WTC11 (cell line): ENCODE results near the gene RIOK1. TPM values are rescaled to one million over a fixed set of nuclear protein-coding genes. Genes with fewer than 3 reads are reported as not detected.
"Not testable (repeated sequence)": the region's sequence is repeated elsewhere in the genome, so short reads cannot be mapped to it uniquely, and the experiment has no call there.

ENCODE experiments used
- ATAC-seq: fragments of 200-7000 bp; cut with Tn5 transposase; 2 replicates; pipeline ENCODE4 v1.10.0; 2021; ENCODE audit warnings: mild to moderate bottlenecking, moderate library complexity
- CTCF ChIA-PET: fragments of 300-600 bp; sonication (Branson Sonifier 250); formaldehyde crosslinking; loops from one replicate; lab custom pipeline; 2021; ENCODE audit warnings: antibody characterized with exemption; lab: Charles Lee
- POLR2A ChIA-PET: fragments of 350-600 bp; sonication (Branson Sonifier 250); formaldehyde crosslinking; loops from one replicate; lab custom pipeline; 2021; ENCODE audit warnings: antibody characterized with exemption; lab: Charles Lee
- DNase-seq: peaks from one replicate; pipeline ENCODE4 v3.0.0; 2021; ENCODE audit warnings: low spot score
- H3K27ac Mint-ChIP-seq: 2 replicates; pipeline ENCODE4 v1.8.0; 2021; ENCODE audit warnings: mixed read lengths
- H3K27me3 Mint-ChIP-seq: 2 replicates; pipeline ENCODE4 v1.8.0; 2021; ENCODE audit warnings: low read depth, mild to moderate bottlenecking, moderate library complexity, mixed read lengths
- H3K36me3 Mint-ChIP-seq: 2 replicates; pipeline ENCODE4 v1.8.0; 2021; ENCODE audit warnings: mixed read lengths
- H3K4me1 Mint-ChIP-seq: 2 replicates; pipeline ENCODE4 v1.8.0; 2022; ENCODE audit warnings: mixed read lengths
- H3K4me3 Mint-ChIP-seq: 2 replicates; pipeline ENCODE4 v1.8.0; 2021; ENCODE audit warnings: mild to moderate bottlenecking, moderate library complexity, mixed read lengths
- H3K9me3 Mint-ChIP-seq: 2 replicates; pipeline ENCODE4 v1.8.0; 2021; ENCODE audit warnings: mixed read lengths
- CREB1 ChIP-seq: sonication (generic); formaldehyde crosslinking; IDR thresholded peaks from 2 replicates; pipeline ENCODE4 v1.8.0; 2023; ENCODE audit warnings: mild to moderate bottlenecking, missing genetic modification reagents
- ELF4 ChIP-seq: sonication (generic); formaldehyde crosslinking; IDR thresholded peaks from 2 replicates; pipeline ENCODE4 v1.8.1; 2022; ENCODE audit warnings: low read depth, mild to moderate bottlenecking, moderate library complexity, missing genetic modification reagents
- FOXJ3 ChIP-seq: sonication (generic); formaldehyde crosslinking; IDR thresholded peaks from 2 replicates; pipeline ENCODE4 v1.9.0; 2021; ENCODE audit warnings: missing genetic modification reagents, mild to moderate bottlenecking, borderline replicate concordance
- FOXK1 ChIP-seq: sonication (generic); formaldehyde crosslinking; IDR thresholded peaks from 2 replicates; pipeline ENCODE4 v1.8.0; 2022; ENCODE audit warnings: mild to moderate bottlenecking, moderate library complexity, missing genetic modification reagents
- GTF2I ChIP-seq: fragments of 250-450 bp; sonication (Bioruptor Pico); conservative IDR thresholded peaks from 2 replicates; pipeline ENCODE4 v1.4.0; 2021; ENCODE audit warnings: mild to moderate bottlenecking
- HMGXB4 ChIP-seq: sonication (generic); formaldehyde crosslinking; IDR thresholded peaks from 2 replicates; pipeline ENCODE4 v1.8.1; 2023; ENCODE audit warnings: mild to moderate bottlenecking, moderate library complexity, missing genetic modification reagents
- MAX ChIP-seq: sonication (generic); formaldehyde crosslinking; IDR thresholded peaks from 2 replicates; pipeline ENCODE4 v1.8.0; 2022; ENCODE audit warnings: mild to moderate bottlenecking, missing genetic modification reagents
- NFE2L1 ChIP-seq: sonication (generic); formaldehyde crosslinking; IDR thresholded peaks from 2 replicates; pipeline ENCODE4 v1.8.1; 2023; ENCODE audit warnings: missing genetic modification reagents
- NFYB ChIP-seq: sonication (generic); formaldehyde crosslinking; conservative IDR thresholded peaks from 2 replicates; pipeline ENCODE4 v1.8.0; 2022; ENCODE audit warnings: low read depth, missing genetic modification reagents
- NR2C2 ChIP-seq: sonication (generic); formaldehyde crosslinking; IDR thresholded peaks from 2 replicates; pipeline ENCODE4 v1.8.0; 2022; ENCODE audit warnings: mild to moderate bottlenecking, missing genetic modification reagents
- OVOL2 ChIP-seq: fragments of 250-450 bp; sonication (Bioruptor Pico); IDR thresholded peaks from 2 replicates; pipeline ENCODE4 v1.9.0; 2021; ENCODE audit warnings: mild to moderate bottlenecking, borderline replicate concordance
- SMAD3 ChIP-seq: sonication (generic); formaldehyde crosslinking; IDR thresholded peaks from 2 replicates; pipeline ENCODE4 v1.8.0; 2022; ENCODE audit warnings: missing genetic modification reagents, mild to moderate bottlenecking, borderline replicate concordance
- SOX15 ChIP-seq: fragments of 250-450 bp; sonication (Bioruptor Pico); IDR thresholded peaks from 2 replicates; pipeline ENCODE4 v1.9.0; 2021; ENCODE audit warnings: mild to moderate bottlenecking
- TP53 ChIP-seq: sonication (generic); formaldehyde crosslinking; IDR thresholded peaks from 2 replicates; pipeline ENCODE4 v1.8.1; 2023; ENCODE audit warnings: mild to moderate bottlenecking, missing genetic modification reagents
- ZNF138 ChIP-seq: sonication (generic); formaldehyde crosslinking; conservative IDR thresholded peaks from 2 replicates; pipeline ENCODE4 v1.8.1; 2022; ENCODE audit warnings: mild to moderate bottlenecking, moderate library complexity, missing genetic modification reagents
- ZNF232 ChIP-seq: sonication (generic); formaldehyde crosslinking; IDR thresholded peaks from 2 replicates; pipeline ENCODE4 v1.8.0; 2022; ENCODE audit warnings: mild to moderate bottlenecking, missing genetic modification reagents
- ZNF423 ChIP-seq: fragments of 250-450 bp; sonication (Bioruptor Pico); IDR thresholded peaks from 2 replicates; pipeline ENCODE4 v2.1.2; 2022; ENCODE audit warnings: mild to moderate bottlenecking, moderate library complexity
- total RNA-seq: library from RNA; stranded (reverse); gene quantifications from 3 replicates; pipeline ENCODE4 v1.2.3, GENCODE V29; 2021
- TF ChIP-seq, protein P1 (sequence below): fragments of 250-450 bp; sonication (Bioruptor Pico); IDR thresholded peaks from 2 replicates; pipeline ENCODE4 v1.9.0; 2021; ENCODE audit warnings: mild to moderate bottlenecking
- TF ChIP-seq, protein P2 (sequence below): sonication (generic); formaldehyde crosslinking; IDR thresholded peaks from 2 replicates; pipeline ENCODE4 v1.8.0; 2023; ENCODE audit warnings: mild to moderate bottlenecking, missing genetic modification reagents
- TF ChIP-seq, protein P3 (sequence below): fragments of 250-450 bp; sonication (Bioruptor Pico); IDR thresholded peaks from 2 replicates; pipeline ENCODE4 v1.8.0; 2021; ENCODE audit warnings: mild to moderate bottlenecking

RIOK1 gene
- total RNA-seq, 1 experiment from 2014 or later = 25.6 TPM

GRCh38 chr6:7343546-7344475, 45.8 kb upstream of the RIOK1 start:
- H3K9me3 Mint-ChIP-seq = peaks cover 9% of the 10 kb centered on the region
- TF ChIP-seq SOX15 (no peak), NFYB (no peak), GTF2I (no peak), FOXJ3 (CRISPR knock-in tag) (no peak), TP53 (CRISPR knock-in tag) (no peak), CREB1 (CRISPR knock-in tag) (no peak), OVOL2 (CRISPR knock-in tag) (no peak), ZNF138 (CRISPR knock-in tag) (no peak), ELF4 (CRISPR knock-in tag) (no peak), HMGXB4 (CRISPR knock-in tag) (no peak), NR2C2 (CRISPR knock-in tag) (no peak), FOXK1 (CRISPR knock-in tag) (no peak), ZNF232 (CRISPR knock-in tag) (no peak), SMAD3 (CRISPR knock-in tag) (no peak)
- TF ChIP-seq, protein P1, sequence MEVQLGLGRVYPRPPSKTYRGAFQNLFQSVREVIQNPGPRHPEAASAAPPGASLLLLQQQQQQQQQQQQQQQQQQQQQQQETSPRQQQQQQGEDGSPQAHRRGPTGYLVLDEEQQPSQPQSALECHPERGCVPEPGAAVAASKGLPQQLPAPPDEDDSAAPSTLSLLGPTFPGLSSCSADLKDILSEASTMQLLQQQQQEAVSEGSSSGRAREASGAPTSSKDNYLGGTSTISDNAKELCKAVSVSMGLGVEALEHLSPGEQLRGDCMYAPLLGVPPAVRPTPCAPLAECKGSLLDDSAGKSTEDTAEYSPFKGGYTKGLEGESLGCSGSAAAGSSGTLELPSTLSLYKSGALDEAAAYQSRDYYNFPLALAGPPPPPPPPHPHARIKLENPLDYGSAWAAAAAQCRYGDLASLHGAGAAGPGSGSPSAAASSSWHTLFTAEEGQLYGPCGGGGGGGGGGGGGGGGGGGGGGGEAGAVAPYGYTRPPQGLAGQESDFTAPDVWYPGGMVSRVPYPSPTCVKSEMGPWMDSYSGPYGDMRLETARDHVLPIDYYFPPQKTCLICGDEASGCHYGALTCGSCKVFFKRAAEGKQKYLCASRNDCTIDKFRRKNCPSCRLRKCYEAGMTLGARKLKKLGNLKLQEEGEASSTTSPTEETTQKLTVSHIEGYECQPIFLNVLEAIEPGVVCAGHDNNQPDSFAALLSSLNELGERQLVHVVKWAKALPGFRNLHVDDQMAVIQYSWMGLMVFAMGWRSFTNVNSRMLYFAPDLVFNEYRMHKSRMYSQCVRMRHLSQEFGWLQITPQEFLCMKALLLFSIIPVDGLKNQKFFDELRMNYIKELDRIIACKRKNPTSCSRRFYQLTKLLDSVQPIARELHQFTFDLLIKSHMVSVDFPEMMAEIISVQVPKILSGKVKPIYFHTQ (CRISPR knock-in tag) = no peak
- 0 out of 2 replicates have a peak, but pooled peaks cover 5% of the 10 kb centered on the region for H3K36me3 Mint-ChIP-seq
- H3K4me1 Mint-ChIP-seq = peaks cover 16% of the 10 kb centered on the region
- no peak overlapping the region for H3K4me3 Mint-ChIP-seq
- H3K27me3 Mint-ChIP-seq = no peaks in the 10 kb centered on the region
- ATAC-seq (no peak), DNase-seq (no peak)
- no peak overlapping the region for H3K27ac Mint-ChIP-seq
- POLR2A ChIA-PET = no interaction called here
- CTCF ChIA-PET = no interaction called here

- not testable (repeated sequence) for H3K4me3 Mint-ChIP-seq, H3K36me3 Mint-ChIP-seq, DNase-seq, ATAC-seq, H3K27ac Mint-ChIP-seq, H3K27me3 Mint-ChIP-seq
- ChIA-PET CTCF (interaction anchor here (1.0 kb wide), 1 partner anchor 45 kb away, joined by 3 read pairs; the partner anchor contains the start of genes CAGE1 and RIOK1), POLR2A (interaction anchor here (1.3 kb wide), 1 partner anchor 32 kb away, joined by 3 read pairs; the partner anchor contains the start of gene SSR1)
- Mint-ChIP-seq H3K9me3 (peaks cover 12% of the 10 kb centered on the region), H3K4me1 (peaks cover 14% of the 10 kb centered on the region)
- TF ChIP-seq NFYB = peak; percentile 53
These were observed 44.7 kb upstream of the RIOK1 start for GRCh38 chr6:7344773-7345450.

DNA sequence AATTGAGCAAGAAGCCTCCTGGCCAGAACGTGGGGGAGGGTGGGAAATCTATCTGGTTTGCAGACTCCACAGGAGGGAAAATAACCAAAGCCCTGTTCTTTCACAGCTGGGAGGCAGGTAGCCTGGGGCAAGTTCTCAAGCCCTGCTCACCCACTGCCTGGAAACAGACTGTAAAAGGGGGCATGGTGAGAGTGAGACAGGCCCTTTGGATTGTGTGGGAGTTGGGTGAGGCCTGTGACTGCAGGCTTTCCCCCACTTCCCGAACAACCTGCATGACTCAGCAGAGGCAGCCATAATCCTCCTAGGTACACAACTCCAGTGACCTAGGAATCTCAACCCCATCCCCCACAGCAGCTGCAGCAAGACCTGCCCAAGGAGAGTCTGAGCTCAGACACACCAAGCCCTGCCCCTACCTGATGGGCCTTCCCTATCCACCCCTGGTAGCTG, 42.0 kb upstream of the RIOK1 start:
- CTCF ChIA-PET = interaction anchor here (0.8 to 0.9 kb wide), 2 partner anchors 8 kb away, joined by 5 read pairs; no protein-coding TSS in a partner anchor
- H3K36me3 Mint-ChIP-seq, H3K27me3 Mint-ChIP-seq, H3K4me3 Mint-ChIP-seq: not testable (repeated sequence)
- H3K9me3 Mint-ChIP-seq = peaks cover 12% of the 10 kb centered on the region
- peak; percentile 59; the same call in 1 of the 2 replicates for TF ChIP-seq ZNF423 (CRISPR knock-in tag)
- TF ChIP-seq, protein P2, sequence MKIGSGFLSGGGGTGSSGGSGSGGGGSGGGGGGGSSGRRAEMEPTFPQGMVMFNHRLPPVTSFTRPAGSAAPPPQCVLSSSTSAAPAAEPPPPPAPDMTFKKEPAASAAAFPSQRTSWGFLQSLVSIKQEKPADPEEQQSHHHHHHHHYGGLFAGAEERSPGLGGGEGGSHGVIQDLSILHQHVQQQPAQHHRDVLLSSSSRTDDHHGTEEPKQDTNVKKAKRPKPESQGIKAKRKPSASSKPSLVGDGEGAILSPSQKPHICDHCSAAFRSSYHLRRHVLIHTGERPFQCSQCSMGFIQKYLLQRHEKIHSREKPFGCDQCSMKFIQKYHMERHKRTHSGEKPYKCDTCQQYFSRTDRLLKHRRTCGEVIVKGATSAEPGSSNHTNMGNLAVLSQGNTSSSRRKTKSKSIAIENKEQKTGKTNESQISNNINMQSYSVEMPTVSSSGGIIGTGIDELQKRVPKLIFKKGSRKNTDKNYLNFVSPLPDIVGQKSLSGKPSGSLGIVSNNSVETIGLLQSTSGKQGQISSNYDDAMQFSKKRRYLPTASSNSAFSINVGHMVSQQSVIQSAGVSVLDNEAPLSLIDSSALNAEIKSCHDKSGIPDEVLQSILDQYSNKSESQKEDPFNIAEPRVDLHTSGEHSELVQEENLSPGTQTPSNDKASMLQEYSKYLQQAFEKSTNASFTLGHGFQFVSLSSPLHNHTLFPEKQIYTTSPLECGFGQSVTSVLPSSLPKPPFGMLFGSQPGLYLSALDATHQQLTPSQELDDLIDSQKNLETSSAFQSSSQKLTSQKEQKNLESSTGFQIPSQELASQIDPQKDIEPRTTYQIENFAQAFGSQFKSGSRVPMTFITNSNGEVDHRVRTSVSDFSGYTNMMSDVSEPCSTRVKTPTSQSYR (CRISPR knock-in tag) = peak; percentile 34; the same call in 1 of the 2 replicates
- TF ChIP-seq NFE2L1 (CRISPR knock-in tag) = peak; percentile 97
- TF ChIP-seq MAX (CRISPR knock-in tag) = peak; percentile 31; the same call in 1 of the 2 replicates
- TF ChIP-seq, protein P3, sequence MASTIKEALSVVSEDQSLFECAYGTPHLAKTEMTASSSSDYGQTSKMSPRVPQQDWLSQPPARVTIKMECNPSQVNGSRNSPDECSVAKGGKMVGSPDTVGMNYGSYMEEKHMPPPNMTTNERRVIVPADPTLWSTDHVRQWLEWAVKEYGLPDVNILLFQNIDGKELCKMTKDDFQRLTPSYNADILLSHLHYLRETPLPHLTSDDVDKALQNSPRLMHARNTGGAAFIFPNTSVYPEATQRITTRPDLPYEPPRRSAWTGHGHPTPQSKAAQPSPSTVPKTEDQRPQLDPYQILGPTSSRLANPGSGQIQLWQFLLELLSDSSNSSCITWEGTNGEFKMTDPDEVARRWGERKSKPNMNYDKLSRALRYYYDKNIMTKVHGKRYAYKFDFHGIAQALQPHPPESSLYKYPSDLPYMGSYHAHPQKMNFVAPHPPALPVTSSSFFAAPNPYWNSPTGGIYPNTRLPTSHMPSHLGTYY = 0 out of 2 replicates have a peak, but pooled peaks have one; percentile 57
- POLR2A ChIA-PET = interaction anchor here (1.3 kb wide), 2 partner anchors 11 to 42 kb away, joined by 3 to 4 read pairs; partner anchors contain the start of genes CAGE1 and RIOK1
- H3K4me1 Mint-ChIP-seq = peaks cover 14% of the 10 kb centered on the region
- peak; percentile 71 for ATAC-seq
- peak overlapping the region; percentile 47; the same call in 1 of the 2 replicates for H3K27ac Mint-ChIP-seq
- DNase-seq = peak; percentile 26
